Right forelimb (tissue), 1 donor: ENCODE results near the gene ARHGAP1.

Experiments
- DNase-seq: peaks from one replicate; pipeline ENCODE4 v3.0.0-alpha.2; 2018

The ARHGAP1 gene

GRCh38 chr11:46692450-46692849 is 8.0 kb downstream of the ARHGAP1 start:
- no peak for DNase-seq

GRCh38 chr11:46690702-46691101 is 9.7 kb downstream of the ARHGAP1 start:
- no peak for DNase-seq

DNA sequence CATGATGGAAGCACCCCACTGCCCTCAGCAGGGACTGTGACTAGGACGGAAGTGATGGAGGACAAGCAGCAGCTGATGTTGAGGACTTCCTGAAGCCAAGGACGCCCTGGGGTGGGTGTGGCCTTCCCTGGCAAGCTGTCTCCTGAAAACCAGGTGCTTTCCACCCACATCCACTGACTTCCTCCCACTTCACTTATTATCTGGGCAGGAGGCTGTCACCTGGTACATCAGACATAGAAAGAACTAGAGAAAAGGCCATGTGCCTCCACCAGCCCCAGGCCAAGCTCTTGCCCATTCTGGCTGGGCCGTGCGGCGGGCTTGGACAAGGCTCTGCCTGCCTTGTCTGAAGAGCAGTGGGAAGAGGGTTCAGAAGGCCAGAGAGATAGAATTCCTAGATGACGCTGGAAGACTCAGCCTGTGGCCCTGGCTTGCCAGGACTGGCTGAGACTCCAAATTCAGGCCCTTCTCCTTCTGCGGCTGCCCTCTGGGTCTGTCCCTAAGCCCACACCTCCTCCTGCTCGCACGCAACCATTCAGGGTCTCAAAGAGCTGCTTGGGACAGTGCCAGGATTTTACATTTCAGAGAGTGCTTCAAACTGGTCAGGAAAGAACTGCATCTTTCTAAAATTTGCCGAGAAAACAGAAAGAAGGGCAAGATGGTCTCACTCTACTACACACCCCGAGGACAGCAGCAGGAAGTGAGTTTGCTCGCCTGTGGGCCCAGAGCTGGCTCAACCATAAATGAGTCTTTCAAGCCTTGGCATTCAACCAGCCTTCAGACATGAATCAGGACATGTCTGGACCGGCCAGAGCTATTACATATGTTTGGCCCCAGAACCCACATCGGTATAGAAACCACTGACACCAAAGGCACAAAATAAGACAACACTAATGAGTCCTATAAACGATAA is 13.3 kb downstream of the ARHGAP1 start:
- no peak for DNase-seq

GRCh38 chr11:46684367-46684766 is 16.1 kb downstream of the ARHGAP1 start:
- no peak for DNase-seq

GRCh38 chr11:46682773-46683752 is 17.4 kb downstream of the ARHGAP1 start:
- DNase-seq: no peak

DNA sequence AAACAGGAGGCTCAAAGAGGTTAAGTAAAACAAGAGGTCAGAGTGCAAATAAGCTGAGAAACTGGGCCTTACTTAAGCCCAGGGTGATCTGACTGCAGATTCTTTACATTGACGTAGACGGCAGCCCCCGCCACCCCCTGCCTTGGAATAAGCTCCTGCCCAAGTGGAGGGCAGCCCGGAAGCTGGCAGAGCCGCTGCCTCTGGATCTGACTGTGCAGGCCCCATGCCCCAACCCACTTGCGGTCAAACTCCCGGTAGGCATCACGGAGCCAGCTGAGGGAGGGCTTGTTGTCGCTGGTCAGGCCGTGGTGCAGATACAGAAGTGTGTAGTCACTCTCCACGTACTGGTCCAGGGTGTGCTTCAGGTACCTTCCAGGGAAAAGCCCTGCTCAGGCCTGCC is 18.6 kb downstream of the ARHGAP1 start:
- no peak for DNase-seq

- DNase-seq: no peak
These were observed 19.6 kb downstream of the ARHGAP1 start for GRCh38 chr11:46680815-46681214.

DNA sequence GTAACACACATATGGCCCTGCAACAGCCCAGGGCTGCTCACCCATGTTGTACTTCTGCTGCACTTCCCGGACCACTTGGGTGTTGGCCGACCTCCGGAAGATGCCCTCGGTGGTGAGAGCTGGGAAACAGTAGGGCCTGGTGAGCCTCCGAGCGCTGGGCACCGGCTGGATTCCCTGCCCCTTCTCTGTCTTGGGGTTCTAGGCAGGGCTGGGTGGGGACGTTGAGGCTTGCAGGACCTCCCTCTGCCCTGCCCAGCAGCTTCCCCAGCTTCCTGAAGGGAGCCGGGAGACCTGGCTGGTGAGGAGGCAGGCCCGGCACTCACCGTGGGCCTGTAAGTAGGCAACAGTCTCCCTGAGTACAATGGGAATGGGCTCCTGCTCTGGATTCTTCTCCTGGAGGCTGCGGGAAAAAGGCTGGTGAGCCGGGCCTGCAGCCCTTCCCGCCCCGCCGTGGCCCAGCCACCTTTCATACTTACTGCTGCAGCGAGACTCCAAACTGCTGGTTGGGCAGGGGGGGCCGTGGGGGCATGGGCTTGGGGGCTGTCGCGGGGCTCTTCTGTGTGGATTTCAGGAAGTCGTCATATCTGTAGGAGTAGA is 20.2 kb downstream of the ARHGAP1 start:
- DNase-seq: no peak

GRCh38 chr11:46679241-46680163 is 20.9 kb downstream of the ARHGAP1 start:
- no peak for DNase-seq

- DNase-seq: no peak
These were observed 21.7 kb downstream of the ARHGAP1 start for GRCh38 chr11:46678741-46679130.

DNA sequence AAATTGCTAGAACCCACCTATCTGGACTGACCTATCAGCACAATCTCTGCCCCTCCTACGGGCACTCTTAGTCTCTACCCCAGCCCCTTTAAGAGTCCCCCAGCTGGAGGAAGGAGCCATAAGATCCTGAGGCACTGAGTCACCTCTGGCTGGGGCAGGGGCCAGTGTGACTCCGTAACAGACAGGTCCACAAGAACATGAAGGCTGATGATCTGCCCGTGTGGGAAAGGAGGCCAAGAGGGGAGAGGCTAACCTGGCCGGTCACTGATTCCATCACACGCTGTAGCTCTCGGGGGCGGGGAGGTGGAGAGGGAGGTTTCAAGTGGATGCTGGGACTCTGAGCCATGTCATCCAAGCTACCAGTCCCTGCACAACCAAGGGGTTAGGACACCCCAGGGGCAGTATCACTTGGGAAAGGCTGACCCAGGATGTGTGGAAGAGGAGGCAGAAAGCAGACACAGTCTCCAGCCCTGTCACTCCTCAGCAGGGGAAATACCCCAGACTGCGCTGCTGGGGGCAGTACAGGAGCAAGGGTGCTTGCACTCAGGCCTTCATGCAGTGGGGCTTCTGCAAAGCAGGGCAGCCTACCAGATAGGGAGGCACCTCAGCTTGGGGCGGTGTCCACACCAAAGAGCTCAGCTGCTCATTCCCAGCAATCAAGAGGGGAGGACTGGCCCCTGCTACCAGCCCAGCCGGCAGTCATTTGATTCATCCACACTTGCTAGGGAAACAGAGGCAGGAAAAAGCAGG is 22.3 kb downstream of the ARHGAP1 start:
- DNase-seq: no peak

DNA sequence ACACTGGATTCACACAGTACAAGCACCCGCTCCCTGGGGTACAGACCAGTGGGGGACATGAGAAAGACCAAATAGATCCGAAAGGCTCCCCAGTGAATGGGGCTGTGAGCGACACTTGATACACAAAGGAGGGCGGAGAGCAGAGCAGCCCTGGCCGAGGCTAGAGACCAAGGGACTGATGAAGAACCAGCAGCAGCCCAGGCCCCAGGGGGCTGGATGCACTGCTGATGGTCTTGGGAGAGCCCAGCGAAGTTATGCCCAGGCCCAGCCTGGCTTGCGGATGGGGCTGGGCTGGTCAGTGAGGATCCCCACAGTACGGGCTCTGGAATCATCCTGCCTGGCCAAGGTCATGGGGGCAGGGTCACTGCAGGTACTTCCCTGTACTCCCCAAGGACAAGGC is 23.2 kb downstream of the ARHGAP1 start:
- no peak for DNase-seq

DNA sequence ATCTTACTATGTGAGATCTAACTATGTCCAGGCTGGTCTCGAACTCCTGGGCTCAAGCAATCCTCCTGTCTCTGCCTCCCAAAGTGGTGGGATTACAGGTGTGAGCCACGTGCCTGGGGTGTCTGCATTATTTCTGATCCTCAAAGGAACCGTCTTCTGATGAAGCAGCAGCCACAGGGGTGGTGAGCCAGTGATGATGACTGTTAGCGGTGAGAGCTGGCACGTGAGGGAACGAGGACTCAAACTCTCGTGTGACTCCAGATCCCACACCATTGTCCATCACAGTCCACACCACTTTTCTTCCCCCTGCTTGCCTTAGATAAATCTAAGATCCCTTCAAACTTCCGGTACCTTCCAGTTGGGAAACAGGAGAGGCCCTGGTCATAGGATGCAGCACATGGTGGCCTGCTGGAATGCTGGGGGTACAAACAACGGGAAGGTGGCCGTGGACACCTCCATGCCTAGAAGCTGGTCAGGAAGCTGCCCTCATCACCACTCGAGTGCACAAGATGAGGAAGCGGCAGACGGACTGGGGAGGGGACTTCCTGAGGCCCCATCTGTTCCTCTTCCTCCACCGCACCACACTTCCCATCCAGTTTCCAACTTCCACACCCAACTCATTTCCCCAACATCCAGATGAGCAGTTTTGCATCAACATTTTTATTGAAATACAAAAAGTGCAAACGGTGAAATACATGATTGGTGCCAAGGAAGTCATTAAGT is 23.8 kb downstream of the ARHGAP1 start:
- DNase-seq: no peak

- no peak for DNase-seq
These were observed 24.5 kb downstream of the ARHGAP1 start for GRCh38 chr11:46675949-46676348.

- no peak for DNase-seq
These were observed 25.0 kb downstream of the ARHGAP1 start for GRCh38 chr11:46675288-46675851.

- DNase-seq: no peak
These were observed 25.7 kb downstream of the ARHGAP1 start for GRCh38 chr11:46674463-46675287.

- no peak for DNase-seq
These were observed 26.5 kb downstream of the ARHGAP1 start for GRCh38 chr11:46673713-46674462.

DNA sequence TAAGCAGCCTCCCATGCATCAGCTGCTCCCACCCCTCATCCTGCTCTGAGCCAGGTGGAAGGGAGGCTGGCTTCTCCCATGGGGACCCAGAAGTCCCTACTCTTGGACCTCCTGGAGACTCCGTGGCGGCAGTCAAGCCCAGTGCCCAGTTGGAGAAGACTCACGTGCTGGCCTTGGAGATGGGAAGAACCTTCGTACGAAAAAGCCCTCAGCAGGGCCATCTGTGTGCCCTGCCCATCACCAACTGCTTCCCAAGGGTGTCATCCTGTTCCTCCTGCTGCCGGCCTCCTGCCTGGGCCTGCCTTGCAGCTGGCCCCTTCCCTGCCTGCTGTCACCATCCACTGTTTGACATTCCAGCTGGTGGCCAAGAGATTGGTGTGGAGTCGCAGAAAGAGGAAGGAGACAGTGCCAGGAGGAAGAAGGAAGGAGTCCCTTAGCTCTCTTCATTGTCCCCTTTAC is 28.0 kb downstream of the ARHGAP1 start:
- no peak for DNase-seq

DNA sequence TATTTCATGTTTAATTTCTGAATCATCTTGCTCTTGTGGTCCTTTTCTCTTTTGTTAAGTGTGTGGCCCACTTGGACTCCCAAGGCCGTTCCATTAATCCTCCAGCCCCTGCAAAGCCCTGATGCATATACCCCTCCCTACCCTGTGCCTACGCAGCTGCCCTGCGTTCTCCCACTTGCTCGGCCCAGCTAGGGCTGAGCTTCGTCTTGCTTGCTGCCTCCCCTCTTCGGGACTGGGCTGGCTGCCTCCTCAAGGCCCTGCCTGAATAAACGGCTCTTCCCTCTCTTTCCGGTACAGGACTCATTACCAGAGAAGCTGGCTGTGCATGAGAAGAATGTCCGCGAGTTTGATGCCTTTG is 28.5 kb downstream of the ARHGAP1 start:
- no peak for DNase-seq
